GM13976 (cell line): Measurements from ENCODE around the gene TAS1R1.

Source experiments
- DNase-seq: peaks from one replicate; pipeline ENCODE4 v3.0.0; 2012; ENCODE audit warnings: low spot score
- CTCF ChIP-seq: IDR thresholded peaks from 2 replicates; pipeline ENCODE4 v1.5.1; 2012; ENCODE audit warnings: borderline replicate concordance, mild to moderate bottlenecking; ENCODE audit not compliant: insufficient read depth; ENCODE audit errors: extremely low read depth, missing control alignments, control extremely low read depth
- in situ Hi-C: fragments of 300-500 bp; cut with MboI; formaldehyde crosslinking; loops from one replicate; pipeline ENCODE4 v1.12.0; 2022; ENCODE audit warnings: low sequenced_read_pairs, mixed read lengths, inconsistent platforms; ENCODE audit not compliant: unreplicated experiment

The TAS1R1 gene

GRCh38 chr1:6519491-6519934, 35.6 kb upstream of the TAS1R1 start:
- in situ Hi-C loops = no loop called here
- no peak for DNase-seq

GRCh38 chr1:6519935-6520671, 35.0 kb upstream of the TAS1R1 start:
- DNase-seq = no peak
- in situ Hi-C loops = no loop called here
- no peak for TF ChIP-seq CTCF

More at GRCh38 chr1:6519491-6519934, 35.6 kb upstream of the TAS1R1 start:
- TF ChIP-seq CTCF = no peak

- TF ChIP-seq CTCF = no peak
- in situ Hi-C loops = no loop called here
- DNase-seq = no peak
Observed at GRCh38 chr1:6521536-6521935, 33.6 kb upstream of the TAS1R1 start.

- in situ Hi-C loops = no loop called here
- no peak for TF ChIP-seq CTCF
- DNase-seq = peak; percentile 56
Observed at GRCh38 chr1:6523566-6523965, 31.5 kb upstream of the TAS1R1 start.

- in situ Hi-C loops = no loop called here
- no peak for TF ChIP-seq CTCF
- no peak for DNase-seq
Observed at GRCh38 chr1:6526316-6526715, 28.8 kb upstream of the TAS1R1 start.

- no peak for TF ChIP-seq CTCF
- in situ Hi-C loops = no loop called here
Observed at GRCh38 chr1:6528492-6528891, 26.6 kb upstream of the TAS1R1 start.

More at GRCh38 chr1:6528492-6528891, 26.6 kb upstream of the TAS1R1 start:
- DNase-seq = no peak
